K562 (cell line): ENCODE measurements around the gene SNX15. TPM values are rescaled to one million over a fixed set of nuclear protein-coding genes. Genes with fewer than 3 reads are reported as not detected.

ENCODE experiments used
- ATF3 ChIP-seq, 2 experiments: fragments of 450-650 bp in 1 of 2; sonication (generic) in 1 of 2; formaldehyde crosslinking in 1 of 2; IDR thresholded peaks in 1 of 2; conservative IDR thresholded peaks in 1 of 2; 2 replicates each; pipeline versions ENCODE4 v1.6.1 to v1.8.1; 2016 to 2023; ENCODE audit warnings: mild to moderate bottlenecking in 2 of 2, moderate library complexity in 2 of 2, inconsistent platforms in 1 of 2, missing genetic modification reagents in 1 of 2
- BCOR ChIP-seq: fragments of 450-650 bp; IDR thresholded peaks from 2 replicates; pipeline ENCODE4 v1.6.1; 2016
- CREM ChIP-seq: IDR thresholded peaks from 2 replicates; pipeline ENCODE4 v1.6.1; 2014; ENCODE audit warnings: antibody characterized with exemption, low read depth
- DACH1 ChIP-seq: fragments of 450-650 bp; IDR thresholded peaks from 2 replicates; pipeline ENCODE4 v1.6.1; 2018; ENCODE audit not compliant: partially characterized antibody
- DEAF1 ChIP-seq: fragments of 450-650 bp; formaldehyde crosslinking; IDR thresholded peaks from 2 replicates; pipeline ENCODE4 v1.4.0; 2020; ENCODE audit warnings: mild to moderate bottlenecking, moderate library complexity
- DPF2 ChIP-seq: fragments of 450-650 bp; IDR thresholded peaks from 2 replicates; pipeline ENCODE4 v1.6.1; 2016
- ERF ChIP-seq: fragments of 450-650 bp; formaldehyde crosslinking; IDR thresholded peaks from 2 replicates; pipeline ENCODE4 v1.4.0; 2020; ENCODE audit warnings: mild to moderate bottlenecking, mixed read lengths
- NCOA2 ChIP-seq, 2 experiments: fragments of 450-650 bp; IDR thresholded peaks; 2 replicates each; pipeline ENCODE4 v1.6.1; 2018; ENCODE audit warnings: mild to moderate bottlenecking in 2 of 2, moderate library complexity in 1 of 2; ENCODE audit not compliant: partially characterized antibody in 2 of 2
- NONO ChIP-seq, 2 experiments: fragments of 200-400 bp in 1 of 2; fragments of 450-650 bp in 1 of 2; formaldehyde crosslinking in 1 of 2; IDR thresholded peaks; 2 replicates each; pipeline ENCODE4 v1.6.1; 2017; ENCODE audit warnings: low read depth in 2 of 2, mild to moderate bottlenecking in 2 of 2, moderate library complexity in 2 of 2, low read length in 1 of 2
- PHB ChIP-seq: fragments of 250-450 bp; sonication (Bioruptor Pico); IDR thresholded peaks from 2 replicates; pipeline ENCODE4 v1.5.0; 2021
- POLR2AphosphoS5 ChIP-seq: IDR thresholded peaks from 2 replicates; pipeline ENCODE4 v1.6.1; 2011; ENCODE audit warnings: mild to moderate bottlenecking, low read depth, low read length, moderate library complexity; ENCODE audit not compliant: control insufficient read depth, insufficient read depth
- RCOR1 ChIP-seq, 2 experiments: IDR thresholded peaks; 2 replicates each; pipeline ENCODE4 v1.6.1; 2012; ENCODE audit warnings: low read depth in 2 of 2, low read length in 2 of 2, borderline replicate concordance in 1 of 2, improper control_type of control experiment in 1 of 2
- TAF1 ChIP-seq: IDR thresholded peaks from 2 replicates; pipeline ENCODE4 v1.6.1; 2011; ENCODE audit warnings: mild to moderate bottlenecking, low read length, moderate library complexity; ENCODE audit not compliant: insufficient read depth, control insufficient read depth, severe bottlenecking; ENCODE audit errors: extremely low read depth
- ZMIZ1 ChIP-seq, 2 experiments: fragments of 150-350 bp in 1 of 2; IDR thresholded peaks; 2 replicates each; pipeline ENCODE4 v1.6.1; 2012 to 2016; ENCODE audit warnings: low read depth in 2 of 2, low read length in 2 of 2, mild to moderate bottlenecking in 1 of 2, moderate library complexity in 1 of 2
- ZNF384 ChIP-seq: IDR thresholded peaks from 2 replicates; pipeline ENCODE4 v1.6.1; 2012; ENCODE audit warnings: low read depth, low read length, improper control_type of control experiment
- ZNF707 ChIP-seq: fragments of 250-450 bp; sonication (Bioruptor Pico); conservative IDR thresholded peaks from 2 replicates; pipeline ENCODE4 v1.8.0; 2022; ENCODE audit warnings: inconsistent platforms, mild to moderate bottlenecking, moderate library complexity
- polyA plus RNA-seq, 8 experiments: library from polyadenylated mRNA; depleted of rRNA in 4 of 8; stranded (reverse) in 5 of 8; unstranded in 3 of 8; fragments of >200 nt; fragmentation: Nextera tagmentation in 2 of 8; fragmentation: Illumina TruSeq in 1 of 8; extraction: Ambion mirVana in 2 of 8; extraction: Trizol in 1 of 8; gene quantifications; 2 replicates each; pipeline versions ENCODE4 v1.2.1 to v1.2.3, GENCODE V29; 2011 to 2014; ENCODE audit warnings: inconsistent platforms in 1 of 8, missing spikeins in 1 of 8
- total RNA-seq, 7 experiments: library from RNA; depleted of rRNA in 6 of 7; stranded (reverse); fragments of >200 nt in 6 of 7; fragmentation: Illumina TruSeq in 2 of 7; extraction: Trizol in 2 of 7; gene quantifications; 2 replicates each; pipeline versions ENCODE4 v1.2.1 to v1.2.3, GENCODE V29; 2011 to 2021; ENCODE audit warnings: low replicate concordance in 1 of 7
- TF ChIP-seq, protein P1 (sequence below): fragments of 200-800 bp; sonication (Bioruptor generic); IDR thresholded peaks from 2 replicates; pipeline ENCODE4 v1.6.1; 2017; ENCODE audit warnings: missing genetic modification characterization, missing compliant biosample characterization

Gene SNX15
- total and polyA plus RNA-seq, 9 of the 15 experiments (the other 6 are each of a cell fraction or from before 2014, with no cell fraction given): 1.8 to 27.8 (median 15.2) TPM

GRCh38 chr11:65013130-65013887 lies 13.9 kb upstream of the SNX15 start (continued):
- peak; percentile 72 for TF ChIP-seq DEAF1
- 0 out of 4 replicates have a peak, but pooled peaks of 1 of the 2 experiments have one; percentile 46 for TF ChIP-seq ZMIZ1 (IDR thresholded peaks at IDR 0.05; ENCODE audit: low read depth in 2 of 2, low read length in 2 of 2)
- TF ChIP-seq RCOR1 (IDR thresholded peaks at IDR 0.05; ENCODE audit: borderline replicate concordance in 1 of 2, low read depth in 2 of 2, low read length in 2 of 2): peak in 1 of 2 experiments; percentile 64; a peak in 1 of 4 replicates
- TF ChIP-seq TAF1: peak; percentile 34
- TF ChIP-seq, protein P1, sequence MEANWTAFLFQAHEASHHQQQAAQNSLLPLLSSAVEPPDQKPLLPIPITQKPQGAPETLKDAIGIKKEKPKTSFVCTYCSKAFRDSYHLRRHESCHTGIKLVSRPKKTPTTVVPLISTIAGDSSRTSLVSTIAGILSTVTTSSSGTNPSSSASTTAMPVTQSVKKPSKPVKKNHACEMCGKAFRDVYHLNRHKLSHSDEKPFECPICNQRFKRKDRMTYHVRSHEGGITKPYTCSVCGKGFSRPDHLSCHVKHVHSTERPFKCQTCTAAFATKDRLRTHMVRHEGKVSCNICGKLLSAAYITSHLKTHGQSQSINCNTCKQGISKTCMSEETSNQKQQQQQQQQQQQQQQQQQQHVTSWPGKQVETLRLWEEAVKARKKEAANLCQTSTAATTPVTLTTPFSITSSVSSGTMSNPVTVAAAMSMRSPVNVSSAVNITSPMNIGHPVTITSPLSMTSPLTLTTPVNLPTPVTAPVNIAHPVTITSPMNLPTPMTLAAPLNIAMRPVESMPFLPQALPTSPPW (CRISPR knock-in tag): peak; percentile 82
- TF ChIP-seq POLR2AphosphoS5: 0 out of 2 replicates have a peak, but pooled peaks have one; percentile 22
- TF ChIP-seq DACH1: peak; percentile 23
- no peak for TF ChIP-seq ZNF707 (CRISPR knock-in tag)
- TF ChIP-seq PHB (CRISPR knock-in tag): 0 out of 2 replicates have a peak, but pooled peaks have one; percentile 27
- 0 out of 4 replicates have a peak, but pooled peaks of 1 of the 2 experiments have one; percentile 9 for TF ChIP-seq NONO (IDR thresholded peaks at IDR 0.05; ENCODE audit: low read depth in 2 of 2, low read length in 1 of 2)
- TF ChIP-seq ZNF384: 0 out of 2 replicates have a peak, but pooled peaks have one; percentile 8
- peak; percentile 47; the same call in 1 of the 2 replicates for TF ChIP-seq BCOR
- peak; percentile 73 for TF ChIP-seq DPF2
- peak; percentile 26; the same call in 1 of the 2 replicates for TF ChIP-seq ERF
- TF ChIP-seq CREM: peak; percentile 68; the same call in 1 of the 2 replicates
- no peak for TF ChIP-seq NCOA2 (IDR thresholded peaks at IDR 0.05; ENCODE audit: partially characterized antibody in 2 of 2)
- TF ChIP-seq ATF3 (IDR thresholded peaks at IDR 0.05): no peak
- peak; percentile 39; the same call in 1 of the 2 replicates for TF ChIP-seq ATF3 (CRISPR knock-in tag; conservative IDR thresholded peaks at IDR 0.05)
